ENCODE data around the gene GHRL.
"Not testable (repeated sequence)": the region's sequence is repeated elsewhere in the genome, so short reads cannot be mapped to it uniquely, and the experiment has no call there.

GHRL gene

DNA sequence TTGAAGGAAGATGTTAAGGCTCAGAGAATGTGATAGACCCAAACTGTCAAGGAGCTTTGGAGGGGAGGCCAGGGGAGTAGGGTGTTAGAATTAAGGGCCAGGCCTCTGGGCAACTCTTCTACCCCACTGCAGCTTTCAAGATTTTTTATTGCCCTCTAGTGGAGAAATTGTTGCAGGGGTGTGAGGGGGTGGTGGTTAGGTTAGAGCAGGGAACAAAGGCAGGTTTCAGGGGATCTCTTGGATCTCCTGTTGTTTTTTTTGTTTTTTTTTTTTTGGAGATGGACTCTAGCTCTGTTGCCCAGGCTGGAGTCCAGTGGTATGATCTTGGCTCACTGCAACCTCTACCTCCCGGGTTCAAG is 29.6 kb upstream of the GHRL start:
- DNase-seq: no peak

DNA sequence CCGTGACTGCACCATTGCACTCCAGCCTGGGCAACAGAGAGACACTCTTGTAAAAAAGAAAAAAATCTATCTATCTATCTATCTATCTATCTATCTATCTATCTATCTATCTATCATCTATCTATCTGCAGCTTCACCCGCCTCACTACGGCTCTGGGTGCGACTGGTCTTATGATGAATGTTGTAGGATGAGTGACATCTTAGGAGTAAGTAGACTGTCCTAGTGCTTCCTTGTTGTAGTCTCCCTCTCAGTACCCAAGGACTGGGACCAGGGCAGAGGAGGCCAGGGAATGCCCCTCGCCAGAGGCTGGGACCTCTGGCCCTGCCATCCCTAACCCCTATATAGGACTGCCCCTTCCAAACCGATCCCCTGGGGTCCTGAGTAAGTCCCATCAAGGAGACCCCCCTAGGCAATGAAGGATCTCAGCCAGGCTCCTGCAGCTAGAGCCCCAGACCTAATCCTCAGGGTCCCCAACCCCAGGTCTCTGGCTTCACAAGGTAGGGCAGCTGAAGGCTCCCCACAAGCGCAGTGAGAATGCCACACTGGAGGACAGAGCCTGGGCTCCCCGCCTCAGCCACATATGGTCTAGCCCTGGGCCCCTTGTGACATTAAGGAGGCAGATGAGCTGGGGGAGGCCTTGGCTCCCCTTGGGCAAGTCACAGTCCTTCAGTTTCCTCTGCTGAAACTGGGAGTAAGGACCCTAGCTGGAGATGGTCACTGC is 29.0 kb upstream of the GHRL start:
- no peak for DNase-seq

DNA sequence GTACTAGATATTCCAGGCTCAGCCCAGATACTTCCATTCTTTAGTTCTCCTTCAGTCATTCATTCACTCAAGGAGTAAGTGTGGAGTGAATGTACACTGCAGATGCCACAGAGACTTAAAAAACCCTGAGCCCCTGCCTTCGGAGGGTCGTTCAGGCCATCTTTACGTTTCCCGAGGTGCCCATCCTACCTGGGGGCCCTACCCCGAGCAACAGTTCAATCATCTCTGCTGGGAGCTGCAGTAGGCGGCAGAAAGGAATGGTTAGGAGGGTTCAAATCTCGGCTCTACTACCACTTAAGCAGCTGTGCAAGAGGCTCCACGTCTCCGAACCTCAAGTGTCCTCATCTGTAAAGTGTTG is 27.6 kb upstream of the GHRL start:
- DNase-seq: no peak

DNA sequence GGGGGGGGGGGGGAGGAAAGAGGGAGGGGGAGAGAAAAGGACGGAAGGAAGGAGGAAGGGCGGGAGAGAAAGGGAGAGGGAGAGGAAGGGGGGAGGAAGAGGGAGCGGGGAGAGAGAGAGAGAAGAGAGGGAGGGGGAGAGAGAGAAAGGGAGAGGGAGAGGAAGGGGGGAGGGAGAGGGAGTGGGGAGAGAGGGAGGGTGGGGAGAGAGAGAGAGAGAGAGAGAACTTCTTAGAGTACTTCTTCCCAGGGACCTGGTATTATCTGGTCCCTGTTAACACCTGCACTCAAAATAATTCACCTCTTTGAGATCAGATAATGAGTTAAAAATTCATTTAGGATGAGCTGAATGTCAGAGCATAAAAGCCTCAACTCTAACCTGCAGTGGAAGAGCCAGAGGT is 27.1 kb upstream of the GHRL start:
- DNase-seq: no peak

DNA sequence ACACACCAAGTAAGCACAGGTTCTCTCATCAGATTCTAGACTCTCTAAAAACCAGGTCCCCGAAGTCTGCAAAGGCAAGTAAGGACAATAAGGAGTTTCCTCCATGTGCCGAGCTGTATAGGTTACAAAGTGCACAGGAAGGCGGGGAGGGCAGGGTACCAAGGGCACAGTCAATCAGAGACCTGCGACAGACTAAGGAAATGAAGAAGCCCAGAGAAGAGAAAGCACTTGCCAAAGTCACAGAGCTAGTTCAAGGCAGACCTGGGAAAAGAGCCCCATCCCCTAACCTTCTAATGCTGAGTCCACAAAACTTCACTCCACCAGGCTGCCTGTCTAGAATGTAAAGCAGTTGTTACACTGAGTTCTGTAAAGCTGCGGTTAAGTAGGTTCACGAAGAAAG is 26.5 kb upstream of the GHRL start:
- DNase-seq: no peak

DNA sequence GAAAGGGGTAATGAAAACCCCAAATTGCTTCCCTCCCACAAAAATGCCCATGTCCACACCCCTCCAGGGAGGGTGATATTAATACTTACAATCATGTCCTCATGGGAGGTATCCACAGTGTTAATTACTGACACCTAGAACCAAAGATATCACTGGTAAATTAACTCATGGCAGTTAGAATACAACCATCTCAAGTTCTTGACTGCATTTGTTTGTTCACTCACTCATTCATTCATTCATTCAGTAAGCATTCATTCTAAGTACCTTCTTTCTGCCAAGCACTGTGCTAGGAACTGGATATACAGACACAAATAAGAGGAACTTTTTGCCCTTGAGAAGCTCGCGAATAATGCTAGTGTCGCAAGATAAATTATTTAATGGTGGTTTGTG is 25.2 kb upstream of the GHRL start:
- DNase-seq: no peak

DNA sequence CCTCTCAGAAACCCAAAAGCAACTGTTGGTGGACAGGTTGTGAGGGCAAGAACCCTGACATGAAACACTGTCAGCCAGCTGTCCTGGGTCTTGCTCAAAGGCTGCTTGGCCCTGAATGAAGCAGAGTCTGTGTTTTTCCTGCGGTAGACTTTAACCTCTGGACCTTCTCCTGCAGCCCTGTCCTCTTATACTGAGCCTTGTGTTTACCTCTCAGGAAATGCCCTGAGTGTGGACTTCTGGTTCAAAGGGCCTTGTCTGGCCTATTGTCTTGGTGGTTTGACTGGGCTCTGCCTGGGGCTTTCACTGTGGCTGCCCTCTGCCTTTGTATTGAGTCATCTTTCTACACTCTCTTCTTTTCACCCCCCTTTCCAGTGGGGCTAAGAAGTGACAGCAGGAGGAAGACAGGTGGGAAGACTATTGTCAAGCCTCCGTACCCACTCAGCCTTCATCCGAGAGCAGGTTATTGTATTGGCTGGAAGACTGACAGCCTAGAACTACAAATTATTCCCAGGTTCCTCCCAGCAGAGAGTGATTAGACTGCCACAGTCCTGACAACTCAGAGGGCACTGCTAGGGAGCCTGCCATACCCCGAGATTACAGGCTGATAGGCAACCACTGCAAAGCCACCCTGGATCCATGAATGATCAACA is 24.7 kb upstream of the GHRL start:
- no peak for DNase-seq

DNA sequence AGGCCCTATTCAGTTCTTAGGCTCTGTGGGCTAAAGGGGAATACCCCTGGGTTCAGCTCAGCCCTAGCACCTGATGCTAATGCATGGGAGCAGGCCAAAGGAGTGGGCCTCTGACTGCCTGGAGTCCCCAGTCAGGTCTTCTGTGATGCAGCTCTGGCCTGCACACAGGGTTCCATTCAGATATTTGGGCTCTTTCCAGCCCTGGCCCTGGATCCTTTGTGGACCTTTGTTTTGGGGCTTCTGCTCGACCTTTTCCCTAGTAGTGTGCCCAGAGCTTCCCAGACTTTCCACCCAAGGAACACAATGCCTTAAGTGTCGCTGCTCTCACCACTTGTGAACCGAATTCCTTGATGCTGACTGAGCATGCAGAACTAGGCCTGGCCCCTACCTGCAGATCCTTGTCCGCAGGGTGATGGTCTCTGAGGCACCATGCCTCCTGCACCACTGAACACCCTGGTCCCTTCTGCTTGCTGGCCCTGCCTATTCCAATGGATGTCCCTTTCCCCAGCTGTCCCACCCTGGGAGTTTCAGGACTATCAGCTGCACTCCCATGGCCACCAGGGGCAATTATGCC is 23.1 kb upstream of the GHRL start:
- no peak for DNase-seq

DNA sequence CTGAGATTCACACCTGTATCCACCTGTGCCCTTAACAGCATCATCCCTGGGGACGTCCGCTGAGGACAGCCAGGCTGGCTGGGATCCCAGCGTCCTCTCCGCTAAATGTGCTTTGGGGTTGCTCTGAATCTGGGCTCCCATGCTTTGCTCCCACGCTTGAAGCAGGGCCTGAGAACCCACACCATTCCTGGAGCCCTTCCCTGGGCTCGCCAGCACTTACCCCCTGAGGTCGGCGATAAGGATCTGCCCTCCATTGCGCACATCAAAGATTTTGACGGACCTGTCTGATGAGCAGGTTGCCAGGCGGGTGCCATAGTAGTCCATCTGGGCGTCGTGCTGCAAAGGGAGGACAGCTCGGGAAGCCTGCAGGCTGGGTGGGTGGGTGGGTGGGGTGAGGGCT is 22.4 kb upstream of the GHRL start:
- DNase-seq: no peak

DNA sequence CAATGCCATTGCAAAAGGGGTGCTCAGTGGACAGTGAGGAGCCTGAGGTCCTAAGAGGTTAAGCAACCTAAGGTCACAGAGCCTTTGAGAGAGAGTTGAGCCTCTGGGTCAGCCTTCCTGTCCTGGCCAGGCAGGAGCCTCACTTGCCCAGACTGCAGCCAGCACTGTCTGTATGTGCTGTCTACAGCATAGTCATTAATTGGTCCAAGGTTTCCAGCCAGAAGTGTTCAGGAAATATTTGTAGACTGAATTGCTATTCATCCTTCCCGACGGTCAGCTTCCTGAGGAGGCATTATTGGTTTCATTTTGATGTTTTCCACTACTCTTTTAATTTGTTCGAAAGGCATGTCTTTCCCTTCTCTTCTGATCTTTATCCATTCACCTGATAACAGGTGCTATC is 20.1 kb upstream of the GHRL start:
- DNase-seq: no peak

DNA sequence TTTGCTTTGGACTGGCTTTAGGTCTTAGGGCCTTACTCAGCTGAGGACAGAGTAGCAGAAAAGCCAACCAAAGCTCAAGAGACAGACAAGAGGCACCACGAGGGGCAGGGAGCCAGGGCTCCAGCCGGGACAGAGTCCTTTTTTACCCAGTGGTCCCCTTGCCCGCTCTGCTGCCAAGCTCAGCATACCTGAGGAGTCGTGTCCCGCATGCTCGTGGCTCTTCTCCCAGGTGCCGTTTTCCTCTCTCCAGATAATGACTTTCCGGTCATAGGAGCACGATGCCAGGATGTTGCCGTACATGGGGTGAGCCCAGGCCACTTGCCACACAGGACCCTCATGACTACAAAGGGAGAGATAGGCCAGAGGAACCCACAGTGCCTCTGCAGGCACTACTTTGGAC is 19.6 kb upstream of the GHRL start:
- no peak for DNase-seq

DNA sequence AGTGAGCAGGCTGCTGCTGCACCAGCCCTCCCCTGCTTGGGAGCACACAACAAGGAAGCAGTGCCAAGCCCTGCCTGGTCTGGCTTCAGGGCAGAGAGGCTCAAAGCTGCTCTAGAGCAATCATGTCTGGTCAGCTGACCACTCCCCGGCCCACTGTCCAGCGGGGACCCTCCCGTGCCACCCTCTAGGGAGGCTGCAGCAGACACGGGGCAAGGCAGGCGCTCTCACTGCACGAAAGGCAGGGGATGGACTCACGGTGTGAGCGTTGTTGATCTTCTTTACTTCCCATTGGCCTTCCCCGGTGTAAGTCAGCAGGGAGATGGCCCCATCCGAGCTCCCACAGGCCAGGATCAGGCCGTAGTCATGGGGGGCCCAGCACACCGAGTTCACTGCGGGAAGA is 19.0 kb upstream of the GHRL start:
- DNase-seq: no peak

DNA sequence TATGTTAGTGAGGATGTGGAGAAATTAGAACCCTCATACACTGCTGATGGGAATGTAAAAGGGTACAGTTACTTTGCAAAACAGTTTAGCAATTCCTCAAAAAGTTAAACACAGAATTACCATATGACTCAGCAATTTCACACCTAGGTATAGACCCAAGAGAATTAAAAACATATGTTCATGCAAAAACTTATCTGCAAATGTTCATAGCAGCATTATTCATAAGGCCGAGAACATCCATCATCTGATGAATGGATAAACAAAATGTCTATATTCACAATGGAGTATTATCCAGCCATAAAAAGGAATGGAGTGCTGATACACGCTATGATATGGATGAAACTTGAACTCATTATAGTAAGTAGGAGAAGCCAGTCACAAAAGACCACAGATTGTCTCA is 17.8 kb upstream of the GHRL start:
- no peak for DNase-seq

DNA sequence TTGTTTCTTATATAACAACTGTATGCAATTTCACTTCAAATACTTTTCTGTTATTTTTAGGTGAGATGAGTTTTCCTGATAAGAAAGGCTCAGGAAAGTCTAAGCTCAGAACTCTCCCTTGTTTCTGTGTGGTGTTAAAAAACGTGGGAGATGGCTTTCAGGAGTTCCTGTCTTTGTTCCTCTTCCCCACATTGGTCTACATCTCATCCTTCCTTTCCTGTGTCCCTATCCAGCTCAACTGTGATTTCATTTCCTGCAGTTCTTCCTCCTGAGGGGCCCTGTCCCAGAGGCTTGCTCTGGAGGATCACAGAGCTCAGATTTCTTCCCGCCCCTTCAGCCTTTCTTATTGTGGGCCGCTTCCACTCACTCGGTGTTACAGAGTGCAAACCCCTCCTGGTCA is 17.0 kb upstream of the GHRL start:
- no peak for DNase-seq

DNA sequence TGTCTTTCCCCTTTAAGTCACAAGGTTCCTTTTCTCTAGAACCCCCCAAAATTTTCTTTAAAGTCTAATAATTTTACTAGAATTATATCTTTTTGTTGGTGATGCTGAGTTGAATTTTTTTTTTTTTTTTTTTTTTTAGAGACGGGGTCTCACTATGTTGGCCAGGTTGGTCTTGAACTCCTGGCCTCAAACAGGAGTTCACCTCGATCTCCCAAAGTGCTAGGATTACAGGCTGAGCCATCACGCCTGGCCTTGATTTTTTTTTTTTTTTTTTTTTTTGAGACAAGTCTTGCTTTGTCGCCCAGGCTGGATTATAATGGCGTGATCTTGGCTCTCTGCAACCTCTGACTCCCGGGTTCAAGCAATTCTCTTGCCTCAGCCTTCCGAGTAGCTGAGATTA is 15.9 kb upstream of the GHRL start:
- no peak for DNase-seq

DNA sequence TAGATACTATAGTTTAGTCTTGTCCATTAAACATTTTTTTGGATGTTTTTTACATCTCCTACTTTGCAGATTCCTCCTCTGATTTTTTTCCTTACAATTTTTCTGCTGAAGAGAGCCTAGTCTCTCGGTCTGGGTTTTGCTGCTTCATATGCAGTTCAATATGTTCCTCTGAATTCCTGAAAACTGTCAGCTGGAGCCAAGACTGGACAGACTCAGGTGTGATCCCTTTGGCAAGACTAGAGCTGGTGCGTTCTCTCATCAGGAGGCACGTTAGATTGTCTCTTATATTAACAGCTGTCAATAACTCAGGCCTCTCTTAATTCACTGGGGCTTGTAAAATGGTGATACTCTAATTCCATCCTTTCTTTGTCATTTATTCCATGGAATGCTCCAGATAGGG is 13.4 kb upstream of the GHRL start:
- no peak for DNase-seq

DNA sequence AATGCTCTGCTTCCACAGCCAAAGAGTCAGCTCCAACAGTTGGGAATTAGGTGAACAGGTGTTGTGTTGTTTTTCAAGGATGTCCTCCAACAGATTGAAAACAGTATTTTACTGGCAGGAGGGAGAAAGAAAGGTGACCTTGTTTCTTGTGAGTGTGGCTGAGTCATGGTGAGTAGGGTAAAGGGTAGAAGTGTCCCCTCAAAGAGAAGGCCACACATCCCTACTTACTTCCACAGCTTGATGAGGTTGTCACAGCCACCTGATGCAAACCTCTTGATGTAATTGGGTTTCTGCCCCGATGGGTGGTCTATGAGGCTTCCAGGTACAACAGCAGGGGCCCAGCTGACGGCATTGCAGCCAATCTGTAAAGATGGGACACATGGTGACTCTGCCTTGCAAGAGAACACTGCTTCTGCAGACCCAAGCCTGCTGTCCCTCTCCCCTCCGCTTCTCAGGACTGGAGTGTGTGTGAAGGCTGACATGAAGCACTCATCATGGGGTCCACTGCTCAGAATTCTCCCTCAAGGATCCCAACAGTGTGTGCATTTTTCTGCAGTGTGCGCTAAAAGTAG is 12.7 kb upstream of the GHRL start:
- no peak for DNase-seq

DNA sequence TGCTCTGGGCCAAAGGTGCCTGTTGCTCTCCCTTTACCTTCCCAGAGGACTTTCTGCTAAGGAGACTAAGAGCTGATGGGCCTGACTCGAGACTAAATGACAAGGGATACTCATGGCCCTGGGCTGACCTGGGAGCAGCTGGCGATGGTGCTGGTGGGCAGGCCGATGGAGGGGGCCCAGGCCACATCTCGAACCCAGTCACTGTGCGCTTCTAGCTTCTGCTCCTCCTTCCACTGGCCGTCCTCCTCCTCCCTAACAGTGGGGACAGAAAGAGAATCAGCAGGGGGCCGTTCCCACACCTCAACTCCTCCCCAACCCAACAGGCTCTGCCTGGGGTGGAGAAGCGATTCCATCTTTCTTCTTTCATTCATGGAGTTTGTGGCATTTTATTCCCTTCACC is 12.2 kb upstream of the GHRL start:
- DNase-seq: no peak

DNA sequence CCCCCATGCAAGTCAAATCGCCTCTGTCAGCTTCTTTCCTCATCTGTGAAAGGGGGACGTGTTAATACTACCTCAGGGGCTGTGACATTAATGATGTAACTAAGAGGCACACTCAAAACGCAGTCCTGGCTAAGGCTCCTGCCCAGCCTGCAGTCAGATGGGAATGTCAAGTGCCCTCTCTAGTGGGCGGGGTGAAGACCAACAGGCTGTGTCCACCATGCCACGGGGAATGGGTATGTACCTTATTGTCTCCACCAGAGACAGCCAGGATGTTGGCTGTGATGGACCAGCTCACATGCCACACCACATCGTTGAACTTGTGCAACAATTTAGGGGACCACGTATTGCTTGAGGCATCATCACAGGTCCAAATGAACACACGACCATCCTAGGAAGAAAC is 11.0 kb upstream of the GHRL start:
- DNase-seq: no peak

DNA sequence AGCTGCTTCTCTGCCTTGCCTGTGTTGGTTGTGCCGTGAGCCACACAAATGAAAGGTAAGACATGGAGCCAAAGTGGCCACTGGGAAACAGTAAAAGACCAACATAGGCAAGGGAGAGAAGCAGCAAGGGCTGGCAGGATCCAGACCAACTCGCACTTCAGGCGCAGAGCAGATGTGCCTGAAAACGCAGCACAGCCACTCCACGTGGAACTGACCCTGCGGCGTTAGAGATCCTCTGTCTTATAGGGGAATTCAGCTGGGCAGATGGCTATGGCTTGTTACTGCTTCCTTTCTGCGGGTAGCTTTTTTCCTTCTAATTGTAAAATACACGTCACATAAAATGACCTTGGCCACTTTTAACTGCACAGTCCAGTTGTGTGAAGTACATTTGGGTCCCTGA is 10.4 kb upstream of the GHRL start:
- no peak for DNase-seq

DNA sequence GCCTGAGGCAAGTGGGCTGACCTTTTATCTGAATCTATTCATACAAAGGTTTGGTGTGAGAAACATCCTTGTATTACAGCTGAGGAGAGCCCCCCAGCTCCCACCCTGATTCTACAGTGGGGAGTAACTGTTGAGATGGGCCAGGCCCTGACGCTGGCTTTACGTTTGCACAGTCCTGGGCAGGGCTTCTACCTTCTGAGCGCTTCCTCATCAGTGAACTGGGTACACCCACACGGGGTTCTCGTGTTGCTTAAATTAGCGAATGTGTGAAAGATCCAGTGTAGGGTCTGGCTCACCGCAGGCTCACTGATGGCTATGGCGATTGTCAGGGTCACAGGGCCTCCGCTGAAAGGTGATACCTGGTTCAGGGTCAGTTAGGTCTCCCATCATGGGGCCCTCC is 7.3 kb upstream of the GHRL start:
- no peak for DNase-seq

DNA sequence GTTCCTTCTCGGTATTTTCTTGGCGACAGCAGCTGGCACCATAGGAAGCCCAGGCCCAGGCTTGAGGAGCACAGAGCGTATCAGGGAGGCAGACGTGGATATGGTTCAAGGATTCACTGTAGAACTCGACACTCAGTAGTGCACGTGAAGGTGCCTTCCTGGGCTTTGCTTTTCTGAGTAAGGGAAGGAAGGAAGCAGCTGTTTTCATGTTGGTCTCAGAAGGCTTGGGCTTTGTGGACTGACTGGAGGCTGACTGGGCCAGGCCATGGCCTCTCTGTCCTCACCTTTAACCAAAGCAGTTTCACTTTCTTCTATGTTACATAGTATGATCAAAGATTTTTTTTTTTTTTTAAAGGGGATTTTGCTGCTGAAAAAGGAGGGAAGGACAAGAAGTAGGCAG is 6.9 kb upstream of the GHRL start:
- no peak for DNase-seq

DNA sequence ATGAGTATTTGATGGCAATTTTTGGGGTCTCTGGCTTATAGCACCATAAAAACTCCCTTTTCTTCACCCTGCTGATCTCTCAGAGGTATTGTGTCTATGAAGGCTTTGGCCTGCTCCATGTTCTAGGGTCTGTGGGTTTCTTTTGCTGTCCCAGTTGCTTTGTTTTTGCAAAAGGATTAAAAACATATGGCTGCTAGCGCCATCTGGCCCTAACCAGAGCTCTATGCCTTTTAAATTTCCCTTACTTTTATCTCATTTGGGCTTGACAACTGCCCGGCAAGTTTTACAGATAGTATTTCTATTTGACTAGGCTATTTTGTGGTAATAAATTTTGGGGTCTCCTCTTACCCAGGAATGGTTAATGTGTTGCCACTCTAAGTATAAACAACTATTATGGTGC is 6.4 kb upstream of the GHRL start:
- DNase-seq: no peak

DNA sequence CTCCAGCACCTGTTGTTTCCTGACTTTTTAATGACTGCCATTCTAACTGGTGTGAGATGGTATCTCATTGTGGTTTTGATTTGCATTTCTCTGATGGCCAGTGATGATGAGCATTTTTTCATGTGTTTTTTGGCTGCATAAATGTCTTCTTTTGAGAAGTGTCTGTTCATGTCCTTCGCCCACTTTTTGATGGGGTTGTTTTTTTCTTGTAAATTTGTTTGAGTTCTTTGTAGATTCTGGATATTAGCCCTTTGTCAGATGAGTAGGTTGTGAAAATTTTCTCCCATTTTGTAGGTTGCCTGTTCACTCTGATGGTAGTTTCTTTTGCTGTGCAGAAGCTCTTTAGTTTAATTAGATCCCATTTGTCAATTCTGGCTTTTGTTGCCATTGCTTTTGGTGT is 5.3 kb upstream of the GHRL start:
- not testable (repeated sequence) for DNase-seq
